Stomach (tissue), 9 donors: Measurements from ENCODE around the gene DLX2. TPM values are rescaled to one million over a fixed set of nuclear protein-coding genes. Genes with fewer than 3 reads are reported as not detected.

ENCODE experiments used
- DNase-seq, 2 donors: peaks; one replicate each; pipeline versions ENCODE4 v3.0.0 to v3.0.0-alpha.2; 2013 to 2019
- H3K27ac ChIP-seq, 5 donors: fragments of 200-600 bp in 4 of 5; sonication (generic) in 4 of 5; one replicate each; pipeline ENCODE4 v1.5.1; 2013 to 2019; ENCODE audit warnings: mild to moderate bottlenecking in 1 of 5, moderate library complexity in 1 of 5
- H3K27me3 ChIP-seq, 3 donors: fragments of 200-600 bp; sonication (generic); one replicate each; pipeline ENCODE4 v1.5.1; 2017 to 2019; ENCODE audit warnings: mixed run types in 1 of 3
- H3K36me3 ChIP-seq, 4 donors: fragments of 200-600 bp; sonication (generic); 1 replicate in 3 of 4; 2 replicates in 1 of 4; pipeline ENCODE4 v1.5.1; 2016 to 2019
- H3K4me1 ChIP-seq, 4 donors: fragments of 200-600 bp; sonication (generic); one replicate each; pipeline ENCODE4 v1.5.1; 2016 to 2019
- H3K4me3 ChIP-seq, 4 donors: fragments of 200-600 bp; sonication (generic) in 3 of 4; one replicate each; pipeline ENCODE4 v1.5.1; 2016 to 2019; ENCODE audit warnings: mild to moderate bottlenecking in 1 of 4
- H3K9me3 ChIP-seq, 4 donors: fragments of 200-600 bp; sonication (generic); one replicate each; pipeline ENCODE4 v1.5.1; 2016 to 2019
- CTCF ChIP-seq, 7 experiments: fragments of 450-650 bp in 4 of 7; fragments of 200-600 bp in 3 of 7; sonication (generic) in 3 of 7; IDR thresholded peaks; one replicate each; pipeline ENCODE4 v1.5.1; 2016 to 2019; ENCODE audit warnings: antibody characterized with exemption in 7 of 7, control low read depth in 2 of 7, mild to moderate bottlenecking in 1 of 7
- EP300 ChIP-seq: sonication (generic); formaldehyde crosslinking; IDR thresholded peaks from one replicate; pipeline ENCODE4 v1.6.1; 2017; ENCODE audit warnings: antibody characterized with exemption
- POLR2A ChIP-seq, 4 donors: fragments of 450-650 bp; IDR thresholded peaks; one replicate each; pipeline ENCODE4 v1.6.1; 2016; ENCODE audit warnings: antibody characterized with exemption in 4 of 4, control low read depth in 2 of 4, mild to moderate bottlenecking in 1 of 4, moderate library complexity in 1 of 4
- POLR2AphosphoS5 ChIP-seq, 3 donors: sonication (generic); formaldehyde crosslinking; IDR thresholded peaks; one replicate each; pipeline ENCODE4 v1.6.1; 2016; ENCODE audit warnings: antibody characterized with exemption in 3 of 3
- WGBS, 5 donors: extraction: QIAGEN DNeasy Blood & Tissue Kit in 3 of 5; methylation state at CpG; one replicate each; pipeline versions ENCODE4 v1.1.5 to v1.1.7; 2013 to 2018; 5-methylcytosine and 5-hydroxymethylcytosine counted together
- intact Hi-C: fragments of 100-400 bp; cut with DNase I; formaldehyde crosslinking; loops from one replicate; pipeline ENCODE4 v1.15.1; 2023; ENCODE audit warnings: low total_unique reads
- polyA plus RNA-seq, 3 donors: library from polyadenylated mRNA; stranded (reverse); fragments of 200-250 nt; gene quantifications; one replicate each; pipeline ENCODE4 v1.2.3, GENCODE V29; 2013
- total RNA-seq, 5 donors: library from RNA; depleted of rRNA; stranded (reverse); fragments of >200 nt; gene quantifications; one replicate each; pipeline versions ENCODE4 v1.1.0 to v1.2.3, GENCODE V29; 2014 to 2016
- donor health status: healthy with polysubstance abuse.
- donor health status: Bipolar disorder and iron deficiency.
- donor health status: healthy.

DLX2 gene
- total and polyA plus RNA-seq, 8 donors, result 0.03 TPM; not detected in 7

- Histone ChIP-seq H3K4me1 (peaks cover 32 to 54% (median 43%) of the 10 kb centered on the region in 4 donors), H3K9me3 (peaks cover 0 to 14% (median 6%) of the 10 kb centered on the region in 4 donors), H3K4me3 (no peak overlapping the region), H3K27me3 (peaks cover 55 to 88% (median 67%) of the 10 kb centered on the region in 3 donors), H3K27ac (no peak overlapping the region), H3K36me3 (no peaks in the 10 kb centered on the region)
- intact Hi-C loops, result no loop called here
- 10 to 16% (median 15%) methylated on average over 20 to 36 of the region's 36 CpGs for WGBS, 5 donors
- no peak for TF ChIP-seq CTCF (IDR thresholded peaks at IDR 0.05)
- TF ChIP-seq EP300, result no peak
- no peak for TF ChIP-seq POLR2AphosphoS5 (IDR thresholded peaks at IDR 0.05)
- TF ChIP-seq POLR2A (IDR thresholded peaks at IDR 0.05), result no peak
- peak in 1 of 2 donors; percentile 41 for DNase-seq
These were observed 21.3 kb downstream of the DLX2 start for GRCh38 chr2:172081221-172082022.

- TF ChIP-seq POLR2A (IDR thresholded peaks at IDR 0.05) (no peak), EP300 (no peak), CTCF (IDR thresholded peaks at IDR 0.05) (no peak), POLR2AphosphoS5 (IDR thresholded peaks at IDR 0.05) (no peak)
- WGBS, 5 donors, result 22 to 37% (median 30%) methylated on average over 20 to 25 of the region's 25 CpGs
- H3K4me1 ChIP-seq, result peaks cover 25 to 47% (median 36%) of the 10 kb centered on the region in 4 donors
- H3K27me3 ChIP-seq, result peaks cover 48 to 81% (median 60%) of the 10 kb centered on the region in 3 donors
- no peaks in the 10 kb centered on the region for H3K36me3 ChIP-seq
- H3K9me3 ChIP-seq, result peaks cover 0 to 14% (median 6%) of the 10 kb centered on the region in 4 donors
- no peak overlapping the region for H3K27ac ChIP-seq
- peak in 1 of 2 donors; percentile 15 for DNase-seq
- no peak overlapping the region for H3K4me3 ChIP-seq
- intact Hi-C loops, result no loop called here
These were observed 22.0 kb downstream of the DLX2 start for GRCh38 chr2:172080641-172081220.

- H3K27ac ChIP-seq, result no peak overlapping the region
- 34 to 50% (median 48%) methylated on average over 31 to 38 of the region's 38 CpGs for WGBS, 5 donors
- peaks cover 18 to 40% (median 29%) of the 10 kb centered on the region in 4 donors for H3K4me1 ChIP-seq
- peaks cover 0 to 14% (median 6%) of the 10 kb centered on the region in 4 donors for H3K9me3 ChIP-seq
- no peaks in the 10 kb centered on the region for H3K36me3 ChIP-seq
- TF ChIP-seq POLR2A (IDR thresholded peaks at IDR 0.05) (no peak), EP300 (no peak), POLR2AphosphoS5 (IDR thresholded peaks at IDR 0.05) (no peak), CTCF (IDR thresholded peaks at IDR 0.05) (no peak)
- peak in 1 of 2 donors; percentile 20 for DNase-seq
- H3K4me3 ChIP-seq, result no peak overlapping the region
- H3K27me3 ChIP-seq, result peaks cover 41 to 74% (median 53%) of the 10 kb centered on the region in 3 donors
- intact Hi-C loops, result no loop called here
These were observed 22.7 kb downstream of the DLX2 start for GRCh38 chr2:172079838-172080640.

- Histone ChIP-seq H3K27me3 (peaks cover 36 to 68% (median 47%) of the 10 kb centered on the region in 3 donors), H3K9me3 (peaks cover 0 to 14% (median 6%) of the 10 kb centered on the region in 4 donors), H3K4me3 (no peak overlapping the region), H3K27ac (no peak overlapping the region), H3K4me1 (peaks cover 12 to 34% (median 23%) of the 10 kb centered on the region in 4 donors), H3K36me3 (no peaks in the 10 kb centered on the region)
- intact Hi-C loops, result no loop called here
- WGBS, 5 donors, result 90 to 95% (median 92%) methylated on average over 5 of the region's 5 CpGs
- DNase-seq, result no peak
- TF ChIP-seq POLR2A (IDR thresholded peaks at IDR 0.05) (no peak), EP300 (no peak), POLR2AphosphoS5 (IDR thresholded peaks at IDR 0.05) (no peak), CTCF (IDR thresholded peaks at IDR 0.05) (no peak)
These were observed 23.3 kb downstream of the DLX2 start for GRCh38 chr2:172079416-172079815.
